ENCODE measurements around the gene HOMER3. TPM values are rescaled to one million over a fixed set of nuclear protein-coding genes. Genes with fewer than 3 reads are reported as not detected.

Gene HOMER3
- total and polyA plus RNA-seq, 2 experiments from 2014 or later, result 16.7 to 38.4 TPM

DNA sequence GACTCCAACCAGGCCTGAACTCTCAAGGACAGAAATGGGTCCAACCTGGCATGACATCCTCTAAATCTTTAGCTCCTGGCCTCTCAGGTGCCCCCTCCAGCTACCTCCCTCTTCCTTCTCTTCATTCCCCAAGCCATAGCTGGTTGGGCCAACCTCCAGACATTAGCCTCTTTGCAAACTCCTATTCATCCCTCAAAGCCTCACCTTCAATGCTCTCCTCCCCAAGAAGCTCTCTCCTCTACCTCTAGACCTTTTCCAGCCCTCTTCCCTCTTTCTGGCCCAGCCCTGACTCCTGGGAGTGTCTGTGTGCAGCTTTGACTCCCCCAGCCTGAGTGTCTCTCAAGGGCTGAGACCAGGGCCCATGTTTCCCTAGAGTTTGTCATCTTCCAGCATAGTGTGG lies 5.3 kb upstream of the HOMER3 start (continued):
- TF ChIP-seq, protein P1, sequence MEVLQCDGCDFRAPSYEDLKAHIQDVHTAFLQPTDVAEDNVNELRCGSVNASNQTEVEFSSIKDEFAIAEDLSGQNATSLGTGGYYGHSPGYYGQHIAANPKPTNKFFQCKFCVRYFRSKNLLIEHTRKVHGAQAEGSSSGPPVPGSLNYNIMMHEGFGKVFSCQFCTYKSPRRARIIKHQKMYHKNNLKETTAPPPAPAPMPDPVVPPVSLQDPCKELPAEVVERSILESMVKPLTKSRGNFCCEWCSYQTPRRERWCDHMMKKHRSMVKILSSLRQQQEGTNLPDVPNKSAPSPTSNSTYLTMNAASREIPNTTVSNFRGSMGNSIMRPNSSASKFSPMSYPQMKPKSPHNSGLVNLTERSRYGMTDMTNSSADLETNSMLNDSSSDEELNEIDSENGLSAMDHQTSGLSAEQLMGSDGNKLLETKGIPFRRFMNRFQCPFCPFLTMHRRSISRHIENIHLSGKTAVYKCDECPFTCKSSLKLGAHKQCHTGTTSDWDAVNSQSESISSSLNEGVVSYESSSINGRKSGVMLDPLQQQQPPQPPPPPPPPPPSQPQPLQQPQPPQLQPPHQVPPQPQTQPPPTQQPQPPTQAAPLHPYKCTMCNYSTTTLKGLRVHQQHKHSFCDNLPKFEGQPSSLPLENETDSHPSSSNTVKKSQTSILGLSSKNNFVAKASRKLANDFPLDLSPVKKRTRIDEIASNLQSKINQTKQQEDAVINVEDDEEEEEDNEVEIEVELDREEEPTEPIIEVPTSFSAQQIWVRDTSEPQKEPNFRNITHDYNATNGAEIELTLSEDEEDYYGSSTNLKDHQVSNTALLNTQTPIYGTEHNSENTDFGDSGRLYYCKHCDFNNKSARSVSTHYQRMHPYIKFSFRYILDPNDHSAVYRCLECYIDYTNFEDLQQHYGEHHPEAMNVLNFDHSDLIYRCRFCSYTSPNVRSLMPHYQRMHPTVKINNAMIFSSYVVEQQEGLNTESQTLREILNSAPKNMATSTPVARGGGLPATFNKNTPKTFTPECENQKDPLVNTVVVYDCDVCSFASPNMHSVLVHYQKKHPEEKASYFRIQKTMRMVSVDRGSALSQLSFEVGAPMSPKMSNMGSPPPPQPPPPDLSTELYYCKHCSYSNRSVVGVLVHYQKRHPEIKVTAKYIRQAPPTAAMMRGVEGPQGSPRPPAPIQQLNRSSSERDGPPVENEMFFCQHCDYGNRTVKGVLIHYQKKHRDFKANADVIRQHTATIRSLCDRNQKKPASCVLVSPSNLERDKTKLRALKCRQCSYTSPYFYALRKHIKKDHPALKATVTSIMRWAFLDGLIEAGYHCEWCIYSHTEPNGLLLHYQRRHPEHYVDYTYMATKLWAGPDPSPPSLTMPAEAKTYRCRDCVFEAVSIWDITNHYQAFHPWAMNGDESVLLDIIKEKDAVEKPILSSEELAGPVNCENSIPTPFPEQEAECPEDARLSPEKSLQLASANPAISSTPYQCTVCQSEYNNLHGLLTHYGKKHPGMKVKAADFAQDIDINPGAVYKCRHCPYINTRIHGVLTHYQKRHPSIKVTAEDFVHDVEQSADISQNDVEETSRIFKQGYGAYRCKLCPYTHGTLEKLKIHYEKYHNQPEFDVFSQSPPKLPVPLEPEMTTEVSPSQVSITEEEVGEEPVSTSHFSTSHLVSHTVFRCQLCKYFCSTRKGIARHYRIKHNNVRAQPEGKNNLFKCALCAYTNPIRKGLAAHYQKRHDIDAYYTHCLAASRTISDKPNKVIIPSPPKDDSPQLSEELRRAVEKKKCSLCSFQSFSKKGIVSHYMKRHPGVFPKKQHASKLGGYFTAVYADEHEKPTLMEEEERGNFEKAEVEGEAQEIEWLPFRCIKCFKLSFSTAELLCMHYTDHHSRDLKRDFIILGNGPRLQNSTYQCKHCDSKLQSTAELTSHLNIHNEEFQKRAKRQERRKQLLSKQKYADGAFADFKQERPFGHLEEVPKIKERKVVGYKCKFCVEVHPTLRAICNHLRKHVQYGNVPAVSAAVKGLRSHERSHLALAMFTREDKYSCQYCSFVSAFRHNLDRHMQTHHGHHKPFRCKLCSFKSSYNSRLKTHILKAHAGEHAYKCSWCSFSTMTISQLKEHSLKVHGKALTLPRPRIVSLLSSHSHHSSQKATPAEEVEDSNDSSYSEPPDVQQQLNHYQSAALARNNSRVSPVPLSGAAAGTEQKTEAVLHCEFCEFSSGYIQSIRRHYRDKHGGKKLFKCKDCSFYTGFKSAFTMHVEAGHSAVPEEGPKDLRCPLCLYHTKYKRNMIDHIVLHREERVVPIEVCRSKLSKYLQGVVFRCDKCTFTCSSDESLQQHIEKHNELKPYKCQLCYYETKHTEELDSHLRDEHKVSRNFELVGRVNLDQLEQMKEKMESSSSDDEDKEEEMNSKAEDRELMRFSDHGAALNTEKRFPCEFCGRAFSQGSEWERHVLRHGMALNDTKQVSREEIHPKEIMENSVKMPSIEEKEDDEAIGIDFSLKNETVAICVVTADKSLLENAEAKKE (CRISPR knock-in tag; IDR thresholded peaks at IDR 0.05), result no peak
- TF ChIP-seq JUNB (IDR thresholded peaks at IDR 0.05; ENCODE audit: unreplicated experiment) (no peak), STAT1 (IDR thresholded peaks at IDR 0.05; ENCODE audit: unreplicated experiment) (no peak), POLR2AphosphoS5 (IDR thresholded peaks at IDR 0.05; ENCODE audit: low read depth) (no peak), CREB1 (CRISPR knock-in tag; IDR thresholded peaks at IDR 0.05; ENCODE audit: low read depth) (no peak), ZNF114 (CRISPR knock-in tag; IDR thresholded peaks at IDR 0.05) (no peak), NANOG (IDR thresholded peaks at IDR 0.05; ENCODE audit: borderline replicate concordance) (no peak), CTCF (conservative IDR thresholded peaks at IDR 0.05; ENCODE audit: low read depth in 2 of 2) (no peak), ZNF331 (CRISPR knock-in tag; IDR thresholded peaks at IDR 0.05; ENCODE audit: low read depth) (no peak)

Data from GM23338 (cell line).